Tongue (tissue), 2 donors: ENCODE measurements around the gene PPFIA3. TPM values are rescaled to one million over a fixed set of nuclear protein-coding genes. Genes with fewer than 3 reads are reported as not detected.
"Not testable (repeated sequence)": the region's sequence is repeated elsewhere in the genome, so short reads cannot be mapped to it uniquely, and the experiment has no call there.

ENCODE experiments used
- DNase-seq: peaks from one replicate; pipeline ENCODE4 v3.0.0-alpha.2; 2015
- total RNA-seq: library from RNA; depleted of rRNA; stranded (reverse); fragments of >200 nt; gene quantifications from one replicate; pipeline ENCODE4 v1.2.3, GENCODE V29; 2014

PPFIA3 gene
- total RNA-seq, 1 donor from 2014 or later = 9.7 TPM

DNA sequence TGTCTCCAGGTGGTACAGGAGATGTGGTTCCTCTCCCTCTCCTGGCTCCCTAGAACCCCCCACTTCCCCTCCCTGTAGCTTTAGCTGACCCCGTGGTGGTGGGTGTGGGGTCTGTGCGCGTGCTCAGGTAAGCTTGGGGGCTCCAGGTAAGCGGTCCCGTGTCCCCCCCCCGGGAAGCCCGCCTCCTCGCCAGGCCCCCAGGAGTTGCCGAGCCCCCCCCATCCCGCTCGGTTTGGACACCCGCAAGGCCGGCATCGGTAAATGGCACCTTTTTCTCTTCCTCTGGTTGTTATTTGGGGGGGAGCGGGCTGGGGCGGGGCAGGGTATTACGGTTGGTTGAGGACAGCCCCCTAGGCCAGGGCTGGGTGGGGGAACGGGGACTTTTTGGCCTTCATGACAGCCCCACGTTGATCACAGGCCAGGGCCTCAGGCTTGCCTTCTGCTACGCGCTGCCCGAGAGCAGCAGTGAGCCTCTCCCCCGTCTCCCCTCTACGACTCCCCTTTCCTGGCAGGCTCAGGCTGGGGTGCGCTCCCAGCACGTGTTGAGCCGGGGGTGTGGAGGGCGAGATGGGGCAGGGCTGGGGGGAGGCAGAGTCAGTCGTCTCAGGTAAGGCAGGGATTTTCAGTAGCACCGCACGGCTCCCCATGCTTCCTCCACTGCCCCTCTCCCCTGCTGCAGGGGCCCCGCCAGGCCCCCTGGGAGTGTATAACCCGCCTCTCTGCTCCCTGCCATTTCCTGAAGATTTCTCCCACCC is 15.8 kb upstream of the PPFIA3 start:
- DNase-seq = no peak

DNA sequence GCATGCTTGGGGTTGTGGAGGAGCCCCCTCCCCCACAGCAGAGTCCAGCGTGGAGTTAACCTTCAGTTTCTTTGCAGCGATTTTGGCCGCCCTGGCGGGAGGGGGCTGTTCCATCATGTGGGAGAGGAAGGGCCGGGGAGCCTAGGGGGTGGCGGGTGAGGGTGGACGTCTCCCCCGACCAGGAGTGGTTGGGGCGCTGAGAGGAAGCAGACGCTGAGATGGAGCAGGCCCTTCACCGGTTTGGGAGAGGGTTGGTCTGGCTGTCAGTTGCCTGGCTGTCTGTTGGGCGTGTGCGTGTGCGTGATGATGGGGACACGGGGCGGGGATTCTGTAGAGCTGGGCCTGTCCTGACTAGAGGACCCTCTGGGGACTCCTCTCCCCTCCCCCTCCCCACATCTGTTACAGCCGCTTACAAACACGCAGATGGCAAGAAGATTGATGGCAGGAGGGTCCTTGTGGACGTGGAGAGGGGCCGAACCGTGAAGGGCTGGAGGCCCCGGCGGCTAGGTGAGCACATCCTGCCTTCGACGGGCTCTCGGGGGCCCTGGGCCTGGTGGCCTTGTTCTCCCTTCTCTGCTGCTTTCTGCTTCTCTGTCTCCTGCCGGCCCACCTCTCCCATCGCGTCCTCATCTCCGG is 15.0 kb upstream of the PPFIA3 start:
- DNase-seq = peak; percentile 84

DNA sequence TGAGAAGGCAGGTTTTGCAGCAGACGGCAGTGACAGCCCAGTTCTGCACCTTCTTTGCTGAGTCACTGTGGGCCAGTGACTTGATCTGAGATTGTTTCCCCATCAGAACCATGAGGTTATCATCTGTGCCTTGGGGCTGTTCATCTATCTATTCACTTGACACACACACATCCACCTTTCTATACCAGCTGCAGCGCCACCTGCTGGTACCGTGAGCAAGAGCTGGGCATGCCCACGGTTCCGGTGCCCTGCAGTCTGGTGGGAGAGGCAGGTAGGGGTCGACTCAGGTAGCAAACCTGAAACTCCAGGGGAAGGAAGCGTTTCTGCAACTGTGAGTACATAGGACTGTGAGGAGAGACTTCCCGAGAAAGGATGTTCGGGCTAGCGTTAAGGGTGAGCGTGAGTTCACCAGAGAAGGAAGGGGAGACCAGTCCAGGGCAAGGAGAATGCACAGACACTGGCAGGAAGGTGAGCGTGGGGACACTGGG is 12.7 kb upstream of the PPFIA3 start:
- DNase-seq = peak; percentile 64

DNA sequence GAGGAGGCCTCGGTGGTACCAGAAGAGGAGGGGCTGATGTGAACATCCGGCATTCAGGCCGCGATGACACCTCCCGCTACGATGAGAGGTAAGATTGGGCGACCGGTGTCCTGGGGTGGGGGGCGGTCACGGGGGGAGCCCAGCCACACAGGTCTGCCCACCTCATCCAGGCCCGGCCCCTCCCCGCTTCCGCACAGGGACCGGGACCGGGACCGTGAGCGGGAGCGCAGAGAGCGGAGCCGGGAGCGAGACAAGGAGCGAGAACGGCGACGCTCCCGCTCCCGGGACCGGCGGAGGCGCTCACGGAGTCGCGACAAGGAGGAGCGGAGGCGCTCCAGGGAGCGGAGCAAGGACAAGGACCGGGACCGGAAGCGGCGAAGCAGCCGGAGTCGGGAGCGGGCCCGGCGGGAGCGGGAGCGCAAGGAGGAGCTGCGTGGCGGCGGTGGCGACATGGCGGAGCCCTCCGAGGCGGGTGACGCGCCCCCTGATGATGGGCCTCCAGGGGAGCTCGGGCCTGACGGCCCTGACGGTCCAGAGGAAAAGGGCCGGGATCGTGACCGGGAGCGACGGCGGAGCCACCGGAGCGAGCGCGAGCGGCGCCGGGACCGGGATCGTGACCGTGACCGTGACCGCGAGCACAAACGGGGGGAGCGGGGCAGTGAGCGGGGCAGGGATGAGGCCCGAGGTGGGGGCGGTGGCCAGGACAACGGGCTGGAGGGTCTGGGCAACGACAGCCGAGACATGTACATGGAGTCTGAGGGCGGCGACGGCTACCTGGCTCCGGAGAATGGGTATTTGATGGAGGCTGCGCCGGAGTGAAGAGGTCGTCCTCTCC is 11.5 kb upstream of the PPFIA3 start:
- DNase-seq = no peak

DNA sequence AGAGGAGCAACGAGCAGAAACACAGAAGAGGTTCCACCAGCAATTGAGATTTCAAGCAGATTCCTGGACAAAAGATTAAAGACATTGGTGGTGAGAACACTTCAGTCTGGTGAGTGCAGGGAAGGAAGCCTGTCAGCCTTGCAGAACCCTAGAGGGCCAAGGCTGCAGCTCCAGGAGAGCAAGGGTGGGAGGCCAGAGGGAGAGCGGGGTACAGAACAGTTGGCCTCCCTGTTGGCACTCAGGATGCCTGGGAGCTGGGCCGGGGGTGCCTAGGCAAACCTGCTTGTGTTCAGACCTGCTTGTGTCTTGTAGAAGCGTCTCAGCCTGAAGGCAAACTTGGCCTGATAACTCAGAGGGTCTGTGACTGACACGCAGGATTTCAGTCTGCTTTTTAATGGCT is 10.3 kb upstream of the PPFIA3 start:
- DNase-seq = no peak

DNA sequence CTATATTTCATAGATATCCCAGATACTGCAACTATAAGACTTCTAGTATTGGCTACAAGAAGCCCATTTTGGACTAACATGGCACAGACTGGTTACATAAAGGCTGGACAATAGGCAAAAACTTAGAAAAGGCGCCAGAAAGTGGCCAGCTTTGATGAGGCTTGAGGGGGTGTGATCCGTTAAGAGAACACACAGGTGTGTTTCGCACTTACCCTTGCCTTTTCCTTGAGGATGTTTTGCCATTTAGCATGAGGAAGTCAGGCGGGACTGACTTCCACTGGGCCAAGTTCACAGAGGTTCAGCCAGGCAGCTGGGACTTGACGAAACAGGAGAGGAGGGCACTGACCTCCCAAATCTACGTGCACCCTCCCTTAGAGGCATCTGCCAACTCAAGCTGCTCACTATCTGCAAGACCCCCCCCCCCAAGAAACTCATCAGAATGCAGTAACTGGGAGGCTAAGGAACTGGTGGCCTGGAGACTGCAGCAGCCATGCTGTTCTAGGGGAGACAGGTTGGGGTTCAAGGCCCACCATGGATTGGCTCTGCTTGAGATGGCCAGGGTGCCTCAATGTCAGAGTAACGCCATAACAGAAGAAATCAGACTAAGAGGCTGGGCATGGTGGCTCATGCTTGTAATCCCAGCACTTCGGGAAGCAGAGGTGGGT is 9.6 kb upstream of the PPFIA3 start:
- DNase-seq = no peak

DNA sequence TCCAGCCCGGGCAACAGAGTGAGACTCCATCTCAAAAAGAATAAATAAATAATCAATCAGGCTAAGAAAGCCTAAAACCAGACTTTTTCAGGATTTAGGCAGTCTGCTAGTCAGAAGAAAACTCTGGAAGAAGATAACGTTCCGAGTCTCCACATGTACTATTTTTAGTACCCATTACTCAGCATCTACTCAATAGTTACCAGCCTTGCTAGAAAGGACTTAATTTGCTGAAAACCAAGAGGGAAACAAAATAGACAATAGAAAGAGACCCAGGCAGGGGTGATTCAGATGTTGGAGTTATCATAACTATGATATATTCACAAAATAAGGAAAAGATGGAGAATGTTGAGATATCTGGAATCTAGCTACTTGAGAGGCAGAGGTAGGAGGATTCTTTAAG is 8.8 kb upstream of the PPFIA3 start:
- no peak for DNase-seq

DNA sequence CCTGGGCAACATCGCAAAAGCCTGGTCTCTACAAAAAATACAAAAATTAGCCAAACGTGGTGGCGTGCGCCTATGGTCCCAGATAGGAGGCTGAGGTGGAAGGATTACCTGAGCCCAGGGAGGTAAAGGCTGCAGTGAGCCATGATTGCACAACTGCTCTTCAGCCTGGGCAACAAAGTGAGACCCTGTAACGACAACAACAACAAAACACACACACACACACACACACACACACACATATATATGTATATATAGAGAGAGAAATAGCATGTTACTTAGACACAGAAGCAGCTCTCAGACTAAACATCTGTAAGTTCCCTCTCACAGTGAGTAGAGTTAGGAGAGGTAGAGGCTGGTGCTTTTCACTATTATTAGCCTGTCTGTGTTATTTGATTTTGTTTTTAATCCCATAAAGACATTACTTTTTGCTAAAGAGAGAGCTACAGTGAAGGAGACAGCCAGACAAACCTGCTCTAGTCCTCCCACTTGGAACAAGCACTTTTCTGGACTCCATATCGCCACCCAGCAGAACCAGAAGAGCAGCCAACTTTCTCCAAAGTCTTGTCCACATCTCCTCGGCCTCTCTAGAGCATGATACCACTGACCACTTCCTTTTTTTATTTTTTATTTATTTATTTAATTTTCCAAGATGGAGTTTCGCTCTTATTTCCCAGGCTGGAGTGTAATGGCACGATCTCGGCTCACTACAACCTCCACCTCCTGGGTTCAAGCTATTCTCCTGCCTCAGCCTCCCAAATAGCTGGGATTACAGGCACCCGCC is 7.9 kb upstream of the PPFIA3 start:
- DNase-seq = no peak

DNA sequence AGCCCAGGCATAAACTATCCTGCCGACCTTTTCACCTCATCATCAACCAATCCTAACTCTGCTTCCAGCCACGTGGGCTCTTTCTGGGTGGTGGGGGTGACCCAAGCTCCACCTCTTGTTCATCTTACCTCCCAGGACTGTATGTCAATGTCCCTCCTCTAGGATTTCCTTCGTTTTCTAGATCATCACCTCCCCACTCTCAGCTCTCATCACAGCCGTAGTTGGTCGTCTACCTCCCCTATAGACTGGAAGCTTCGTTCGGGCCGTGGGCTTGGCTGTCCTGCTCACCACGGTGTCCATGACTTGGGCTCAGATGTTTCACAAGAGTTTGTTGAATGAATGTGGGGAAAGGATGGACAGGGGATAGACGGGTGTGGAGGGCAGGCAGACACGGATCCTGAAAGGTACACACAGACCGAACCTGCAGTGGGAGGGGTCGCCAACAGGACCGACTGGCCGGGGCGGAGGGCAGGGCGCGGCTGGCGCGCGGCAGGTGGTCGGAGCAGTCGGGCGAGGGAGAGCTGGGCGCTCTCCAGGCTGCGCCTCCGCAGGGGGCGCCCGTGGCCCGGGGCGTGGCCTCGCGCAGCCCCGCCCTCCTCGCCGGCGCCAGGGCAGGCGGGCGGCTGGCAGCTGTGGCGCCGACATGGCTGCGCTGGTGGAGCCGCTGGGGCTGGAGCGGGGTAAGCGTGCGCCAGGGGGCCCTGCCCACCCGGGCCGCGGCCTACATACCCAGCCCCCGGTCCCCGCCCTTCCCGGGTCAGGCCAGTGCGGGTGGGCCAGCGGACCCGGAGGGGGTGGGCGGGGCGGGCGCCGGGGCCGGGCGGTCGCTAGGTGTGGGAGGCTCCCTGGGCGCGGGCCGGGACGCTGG is 5.3 kb upstream of the PPFIA3 start, which contains the start of gene LIN7B:
LIN7B (plus strand) TSS at position 609 of the 868 bp plus-strand sequence; CDS start at position 644, 35 bp downstream.
- peak; percentile 88 for DNase-seq

DNA sequence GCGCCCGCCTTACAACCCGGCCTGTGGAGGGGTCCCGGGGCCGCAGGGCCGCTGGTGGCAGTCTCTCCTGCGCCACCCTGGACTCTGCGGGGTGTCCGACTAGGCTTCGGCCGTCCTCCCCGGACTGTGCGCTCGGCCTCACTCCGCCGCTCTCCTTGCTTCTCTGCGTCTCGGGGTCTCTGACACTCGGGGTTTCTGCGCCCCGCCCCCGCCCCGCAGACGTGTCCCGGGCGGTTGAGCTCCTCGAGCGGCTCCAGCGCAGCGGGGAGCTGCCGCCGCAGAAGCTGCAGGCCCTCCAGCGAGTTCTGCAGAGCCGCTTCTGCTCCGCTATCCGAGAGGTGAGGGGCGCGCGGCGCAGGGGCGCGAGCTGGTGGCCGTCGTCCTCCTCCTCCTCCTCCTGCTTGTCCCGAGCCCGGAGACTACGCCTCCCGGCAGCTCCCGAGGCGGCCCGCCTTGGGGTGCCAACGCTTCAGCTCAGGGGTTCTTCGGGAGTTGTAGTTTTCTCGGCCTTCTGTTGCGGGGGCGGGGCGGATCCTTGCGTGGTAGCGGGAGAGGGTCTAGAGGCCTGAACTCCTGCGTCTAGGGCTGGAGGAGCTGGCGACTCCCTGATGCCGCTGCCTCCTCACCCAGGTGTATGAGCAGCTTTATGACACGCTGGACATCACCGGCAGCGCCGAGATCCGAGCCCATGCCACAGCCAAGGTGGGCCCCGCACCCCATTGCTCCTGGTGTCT is 4.5 kb upstream of the PPFIA3 start:
- DNase-seq = peak; percentile 87

DNA sequence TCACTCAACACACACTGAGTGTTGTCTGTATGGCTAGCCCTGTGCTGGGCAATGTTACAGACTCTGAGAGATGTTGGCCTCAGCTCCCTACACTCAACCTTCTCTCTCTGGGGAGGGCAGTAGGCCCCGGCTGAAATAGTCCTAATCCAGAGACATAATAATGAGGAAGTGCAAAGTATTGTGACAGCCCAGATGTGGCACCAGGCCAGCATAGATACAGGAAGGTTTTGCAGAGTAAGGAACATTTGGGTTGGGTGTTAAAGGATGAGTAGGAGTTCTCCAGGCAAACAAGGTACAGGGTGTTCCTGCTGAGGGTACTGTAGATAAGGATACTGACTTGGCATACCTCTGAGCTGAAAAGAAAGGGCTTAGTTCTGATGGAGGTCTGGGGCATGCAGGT is 2.8 kb upstream of the PPFIA3 start:
- DNase-seq = no peak

DNA sequence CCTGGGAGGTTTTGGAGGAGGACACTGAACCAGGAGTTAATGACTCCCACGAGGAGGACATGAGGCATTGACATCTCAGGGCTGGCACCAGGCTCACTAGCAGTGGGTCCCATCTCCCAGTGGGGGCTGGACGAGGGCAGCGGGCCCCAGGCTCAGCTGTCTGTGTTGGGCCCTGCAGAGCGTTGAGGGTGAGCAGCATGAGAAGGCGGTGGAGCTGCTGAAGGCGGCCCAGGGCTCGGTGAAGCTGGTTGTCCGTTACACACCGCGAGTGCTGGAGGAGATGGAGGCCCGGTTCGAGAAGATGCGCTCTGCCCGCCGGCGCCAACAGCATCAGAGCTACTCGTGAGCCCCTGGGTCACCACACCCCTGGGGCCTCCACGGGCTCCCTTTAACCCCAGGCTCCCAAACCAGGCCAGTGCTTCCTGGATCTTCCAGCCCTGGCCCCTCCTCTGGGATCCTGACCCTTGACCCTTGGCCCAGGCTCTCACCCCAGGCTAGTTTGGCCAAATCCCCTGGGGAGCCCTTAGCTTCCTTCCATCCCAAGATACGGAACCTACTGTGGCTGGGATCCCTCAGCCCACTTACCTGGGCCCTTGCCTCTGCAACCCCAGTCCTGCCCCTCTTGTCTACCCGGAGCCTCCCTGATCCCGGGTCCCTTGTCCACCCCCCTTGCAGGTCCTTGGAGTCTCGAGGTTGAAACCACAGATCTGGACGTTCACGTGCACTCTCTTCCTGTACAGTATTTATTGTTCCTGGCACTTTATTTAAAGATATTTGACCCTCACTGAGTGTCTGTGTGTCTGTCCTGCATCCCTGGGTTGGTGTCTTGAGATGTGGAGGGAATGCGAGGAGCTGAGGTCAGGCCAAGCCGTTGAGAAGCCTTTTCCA is 1.4 kb upstream of the PPFIA3 start:
- no peak for DNase-seq

DNA sequence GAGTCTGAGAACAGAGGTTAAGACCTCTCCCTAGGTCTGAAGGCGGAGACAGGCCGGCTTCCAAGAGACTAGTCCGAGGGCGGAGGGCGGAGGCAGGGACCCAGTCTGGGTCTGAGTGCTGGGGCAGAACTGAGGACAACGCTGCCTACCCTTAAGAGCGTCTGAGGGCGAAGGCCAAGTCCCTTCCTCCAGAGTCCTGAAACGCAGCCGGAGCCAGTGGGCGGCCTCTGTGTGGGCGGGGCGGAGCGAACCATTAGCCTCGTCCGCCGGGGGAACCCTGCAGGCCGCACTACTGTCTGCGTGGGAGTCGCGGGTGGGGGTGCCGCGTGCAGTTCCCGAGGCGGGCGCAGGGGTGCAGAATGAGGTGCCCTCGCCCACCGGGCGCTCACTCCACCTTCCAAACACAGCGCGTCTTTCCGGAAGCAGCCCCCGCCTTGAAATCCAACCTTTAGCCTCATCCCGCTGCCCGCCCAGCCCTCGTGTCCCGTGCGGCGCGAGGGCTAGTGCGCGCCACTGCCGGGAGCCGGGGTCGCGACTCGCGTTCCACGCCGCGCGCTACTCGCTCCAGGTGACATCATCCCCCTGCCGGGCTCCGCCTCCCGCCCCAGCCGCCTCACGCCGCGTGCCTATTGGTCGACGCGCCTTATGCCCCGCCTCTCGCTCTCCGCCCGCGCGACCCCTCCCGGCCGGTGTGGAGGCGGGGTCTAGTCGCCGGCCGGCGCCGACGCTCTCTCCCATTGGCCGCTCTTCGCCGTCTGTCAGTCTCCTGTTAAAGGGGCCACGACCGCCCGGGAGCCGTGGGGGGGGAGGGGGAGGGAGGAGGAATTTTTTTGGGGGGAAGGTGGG is 556 bp upstream of the PPFIA3 start, which contains the start of gene C19orf73:
C19orf73 (minus strand) TSS at position 579 of the 846 bp plus-strand sequence; CDS start at position 458, 121 bp downstream.
- DNase-seq = peak; percentile 98

DNA sequence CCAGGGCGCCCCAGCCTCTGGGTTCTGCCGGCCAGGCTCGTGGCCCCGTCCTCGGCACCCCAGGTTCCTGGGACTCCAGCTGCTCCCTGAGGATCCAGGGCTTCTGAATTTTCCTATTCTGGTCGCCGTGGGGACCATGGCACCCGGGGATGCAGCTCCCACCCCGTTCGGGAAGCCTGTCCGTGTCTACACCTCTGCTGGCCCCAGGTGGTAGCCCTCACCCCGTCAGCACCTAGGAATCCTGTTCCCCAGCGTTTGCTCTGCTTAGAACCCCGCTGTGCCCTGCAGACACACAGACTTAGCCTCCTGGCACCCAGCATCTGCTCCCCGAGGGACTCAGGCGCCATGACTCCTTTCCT is 960 bp downstream of the PPFIA3 start:
- no peak for DNase-seq

DNA sequence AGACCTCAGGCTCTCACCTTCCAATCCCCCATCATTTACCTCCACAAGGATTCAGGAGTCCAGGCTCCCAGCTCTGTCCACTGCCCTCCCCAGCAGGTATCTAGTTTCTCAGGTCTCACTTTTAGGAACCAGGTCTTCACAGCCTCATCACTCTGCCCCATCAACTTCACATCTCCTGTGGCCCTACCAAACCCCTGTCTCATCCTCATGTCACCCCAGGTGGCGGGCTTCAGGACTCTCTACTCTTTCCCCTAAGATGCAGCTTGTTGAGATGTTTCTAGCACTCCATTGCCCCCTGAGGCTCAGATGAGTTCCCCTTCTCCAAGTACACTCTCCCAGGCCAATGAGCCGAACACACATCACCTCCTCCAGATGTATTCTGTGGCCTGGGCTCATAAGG is 1.5 kb downstream of the PPFIA3 start:
- no peak for DNase-seq

DNA sequence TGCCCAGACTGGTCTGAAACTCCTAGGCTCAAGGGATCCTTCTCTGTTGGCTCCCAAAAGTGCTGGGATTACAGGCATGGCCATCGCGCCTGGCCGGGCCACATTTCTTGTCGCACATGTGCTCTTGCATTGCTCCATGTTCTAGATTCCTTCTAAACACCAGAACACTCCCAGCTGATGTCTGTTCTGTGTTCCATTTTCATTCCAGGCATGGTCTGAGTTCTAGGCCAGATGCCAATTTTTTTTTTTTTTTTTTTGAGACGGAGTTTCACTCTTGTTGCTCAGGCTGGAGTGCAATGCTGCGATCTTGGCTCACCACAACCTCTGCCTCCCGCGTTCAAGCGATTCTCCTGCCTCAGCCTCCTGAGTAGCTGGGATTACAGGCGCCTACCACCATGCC is 2.5 kb downstream of the PPFIA3 start:
- not testable (repeated sequence) for DNase-seq

DNA sequence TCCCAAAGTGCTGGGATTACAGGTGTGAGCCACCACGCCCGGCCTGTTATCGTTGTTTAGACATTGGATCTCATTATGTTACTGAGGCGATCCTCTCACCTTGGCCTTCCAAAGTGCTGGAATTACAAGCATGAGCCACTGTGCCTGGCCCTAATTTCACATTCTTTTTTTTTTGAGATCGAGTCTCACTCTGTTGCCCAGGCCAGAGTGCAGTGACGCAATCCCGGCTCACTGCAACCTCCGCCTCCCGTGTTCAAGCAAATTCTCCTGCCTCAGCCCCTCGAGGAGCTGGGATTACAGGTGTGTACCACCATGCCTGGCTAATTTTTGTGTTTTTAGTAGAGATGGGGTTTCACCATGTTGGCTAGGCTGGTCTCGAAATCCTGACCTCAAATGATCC is 3.9 kb downstream of the PPFIA3 start:
- not testable (repeated sequence) for DNase-seq
